Ovary (tissue), 3 donors: ENCODE data around the gene CRISPLD2.

Source experiments
- CTCF ChIP-seq, 3 donors: fragments of 450-650 bp in 2 of 3; fragments of 200-600 bp in 1 of 3; IDR thresholded peaks; one replicate each; pipeline versions ENCODE4 v1.5.1 to v1.8.0; 2016 to 2022; ENCODE audit warnings: antibody characterized with exemption in 3 of 3, mild to moderate bottlenecking in 1 of 3
- EP300 ChIP-seq: sonication (generic); formaldehyde crosslinking; IDR thresholded peaks from one replicate; pipeline ENCODE4 v1.6.1; 2017; ENCODE audit warnings: antibody characterized with exemption
- POLR2A ChIP-seq: fragments of 450-650 bp; IDR thresholded peaks from one replicate; pipeline ENCODE4 v1.6.1; 2017; ENCODE audit warnings: antibody characterized with exemption, mild to moderate bottlenecking, moderate library complexity
- donor health status: DM: no; HTN: no; CAD: no.

DNA sequence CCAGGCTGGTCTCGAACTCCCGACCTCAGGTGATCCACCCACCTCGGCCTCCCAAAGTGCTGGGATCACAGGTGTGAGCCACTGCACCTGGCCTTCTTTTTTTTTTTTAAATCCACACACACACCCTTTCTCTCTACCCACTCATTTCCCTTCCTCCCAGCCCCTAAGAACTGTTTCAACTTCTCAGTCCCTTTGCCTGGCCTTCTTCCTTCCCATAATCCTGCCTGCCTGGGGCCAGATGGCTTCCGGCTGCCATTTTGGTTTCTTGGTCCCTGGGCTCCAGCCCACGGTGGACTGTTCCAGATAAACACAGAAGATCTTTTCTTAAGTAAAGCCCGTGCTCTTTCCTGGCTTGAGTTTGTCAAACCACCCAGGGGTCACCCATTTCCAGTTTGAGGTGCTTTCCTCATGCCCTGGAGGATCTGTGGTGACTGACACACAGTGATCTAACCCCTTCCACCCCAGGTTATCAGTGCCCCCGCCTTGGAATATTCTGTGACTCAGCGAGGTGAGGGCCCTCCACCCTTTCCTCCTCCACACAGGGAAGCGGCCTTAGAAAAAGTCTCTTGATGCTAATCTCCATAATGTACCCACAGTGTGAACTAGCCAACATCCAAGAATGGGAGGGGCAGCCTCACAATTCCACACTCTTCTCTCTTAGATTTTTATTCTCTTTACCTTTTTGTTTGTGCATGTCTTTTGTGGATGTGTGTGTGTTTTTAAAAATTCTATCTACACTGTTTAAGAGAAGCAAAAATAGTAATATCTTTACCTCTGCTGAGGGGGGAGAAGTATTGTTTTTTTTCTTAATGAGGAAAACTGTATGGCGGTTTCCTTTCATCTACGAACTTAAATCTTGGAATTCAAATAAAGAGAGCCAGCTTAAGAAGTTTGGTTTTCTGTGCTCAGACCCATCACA lies 60.0 kb downstream of the CRISPLD2 start:
- no peak for TF ChIP-seq POLR2A
- no peak for TF ChIP-seq CTCF (IDR thresholded peaks at IDR 0.05)
- no peak for TF ChIP-seq EP300
